Measurements from ENCODE around the gene FCRL5. TPM values are rescaled to one million over a fixed set of nuclear protein-coding genes. Genes with fewer than 3 reads are reported as not detected.
"Not testable (repeated sequence)": the region's sequence is repeated elsewhere in the genome, so short reads cannot be mapped to it uniquely, and the experiment has no call there.

FCRL5 gene
- total RNA-seq, 1 donor from 2014 or later, result not detected

- TF ChIP-seq CTCF (IDR thresholded peaks at IDR 0.05; ENCODE audit: borderline replicate concordance), result no peak
- Histone ChIP-seq H3K27ac (replicated peaks) (no peak overlapping the region), H3K27me3 (ENCODE audit: low read depth) (peaks cover 25% of the 10 kb centered on the region), H3K36me3 (no peaks in the 10 kb centered on the region), H3K9me3 (replicated peaks) (no peaks in the 10 kb centered on the region), H3K4me3 (no peak overlapping the region), H3K4me1 (no peaks in the 10 kb centered on the region)
- intact Hi-C loops (cut with micrococcal nuclease), result loop anchor here (10.0 kb wide), 2 partner anchors 113 to 293 kb away; no protein-coding TSS in a partner anchor
- no peak for DNase-seq
Measured at GRCh38 chr1:157487504-157487903, 64.8 kb downstream of the FCRL5 start.

GRCh38 chr1:157487096-157487495 is 65.2 kb downstream of the FCRL5 start:
- H3K27ac ChIP-seq (replicated peaks), result no peak overlapping the region
- peaks cover 21% of the 10 kb centered on the region for H3K27me3 ChIP-seq (ENCODE audit: low read depth)
- no peaks in the 10 kb centered on the region for H3K4me1 ChIP-seq
- no peak for TF ChIP-seq CTCF (IDR thresholded peaks at IDR 0.05; ENCODE audit: borderline replicate concordance)
- intact Hi-C loops (cut with micrococcal nuclease), result loop anchor here (10.0 kb wide), 2 partner anchors 112 to 292 kb away; no protein-coding TSS in a partner anchor
- no peaks in the 10 kb centered on the region for H3K36me3 ChIP-seq
- DNase-seq, result no peak
- no peak overlapping the region for H3K4me3 ChIP-seq
- no peaks in the 10 kb centered on the region for H3K9me3 ChIP-seq (replicated peaks)

- intact Hi-C loops (cut with micrococcal nuclease), result loop anchor here (10.0 kb wide), 2 partner anchors 112 to 292 kb away; no protein-coding TSS in a partner anchor
- H3K36me3 ChIP-seq; H3K27ac ChIP-seq (replicated peaks); H3K4me3 ChIP-seq; H3K9me3 ChIP-seq (replicated peaks); DNase-seq; H3K4me1 ChIP-seq: not testable (repeated sequence)
- H3K27me3 ChIP-seq (ENCODE audit: low read depth), result peaks cover 14% of the 10 kb centered on the region
Measured at GRCh38 chr1:157486400-157486799, 65.9 kb downstream of the FCRL5 start.

- DNase-seq, result no peak
- Histone ChIP-seq H3K4me1 (no peaks in the 10 kb centered on the region), H3K27ac (replicated peaks) (no peak overlapping the region), H3K4me3 (no peak overlapping the region), H3K36me3 (no peaks in the 10 kb centered on the region), H3K27me3 (ENCODE audit: low read depth) (peaks cover 8% of the 10 kb centered on the region), H3K9me3 (replicated peaks) (no peaks in the 10 kb centered on the region)
- intact Hi-C loops (cut with micrococcal nuclease), result loop anchor here (10.0 kb wide), 2 partner anchors 111 to 291 kb away; no protein-coding TSS in a partner anchor
- no peak for TF ChIP-seq CTCF (IDR thresholded peaks at IDR 0.05; ENCODE audit: borderline replicate concordance)
Measured at GRCh38 chr1:157485793-157486192, 66.5 kb downstream of the FCRL5 start.

- H3K9me3 ChIP-seq (replicated peaks), result peaks cover 10% of the 10 kb centered on the region
- H3K27me3 ChIP-seq (ENCODE audit: low read depth), result peaks cover 5% of the 10 kb centered on the region
- intact Hi-C loops (cut with micrococcal nuclease), result loop anchor here (10.0 kb wide), 2 partner anchors 110 to 290 kb away; no protein-coding TSS in a partner anchor
- TF ChIP-seq CTCF (IDR thresholded peaks at IDR 0.05; ENCODE audit: borderline replicate concordance), result no peak
- no peak overlapping the region for H3K27ac ChIP-seq (replicated peaks)
- H3K4me1 ChIP-seq, result no peaks in the 10 kb centered on the region
- DNase-seq, result no peak
- H3K4me3 ChIP-seq, result no peak overlapping the region
- H3K36me3 ChIP-seq, result no peaks in the 10 kb centered on the region
Measured at GRCh38 chr1:157484573-157484972, 67.7 kb downstream of the FCRL5 start.

GRCh38 chr1:157483635-157484034 is 68.7 kb downstream of the FCRL5 start:
- H3K4me1 ChIP-seq, result no peaks in the 10 kb centered on the region
- TF ChIP-seq CTCF (IDR thresholded peaks at IDR 0.05; ENCODE audit: borderline replicate concordance), result no peak
- H3K36me3 ChIP-seq, result no peaks in the 10 kb centered on the region
- peaks cover 13% of the 10 kb centered on the region for H3K27me3 ChIP-seq (ENCODE audit: low read depth)
- no peak overlapping the region for H3K4me3 ChIP-seq
- intact Hi-C loops (cut with micrococcal nuclease), result loop anchor here (10.0 kb wide), 2 partner anchors 109 to 289 kb away; no protein-coding TSS in a partner anchor
- no peak overlapping the region for H3K27ac ChIP-seq (replicated peaks)
- H3K9me3 ChIP-seq (replicated peaks), result peaks cover 18% of the 10 kb centered on the region
- DNase-seq, result no peak
